H1 (cell line): ENCODE results near the gene SLC6A17. TPM values are rescaled to one million over a fixed set of nuclear protein-coding genes. Genes with fewer than 3 reads are reported as not detected.

ENCODE experiments used
- ATF2 ChIP-seq: IDR thresholded peaks from 2 replicates; pipeline ENCODE4 v1.6.1; 2012; ENCODE audit warnings: low read length, inconsistent platforms
- polyA plus RNA-seq, 7 experiments: library from polyadenylated mRNA; depleted of rRNA in 3 of 7; stranded (reverse) in 5 of 7; unstranded in 2 of 7; fragments of >200 nt in 5 of 7; fragments of 200-250 nt in 2 of 7; gene quantifications; 1 replicate in 5 of 7; 2 replicates in 1 of 7; 4 replicates in 1 of 7; pipeline versions ENCODE4 v1.2.1 to v1.2.3, GENCODE V29; 2011 to 2013; ENCODE audit warnings: missing spikeins in 2 of 7, mixed read lengths in 2 of 7
- total RNA-seq: library from RNA; stranded (reverse); fragmentation: NEBNext Ultra II Directional; extraction: Animal tissue kit (Norgen Biotek cat#: 25700); gene quantifications from 2 replicates; pipeline ENCODE4 v1.2.1, GENCODE V29; 2021

Gene SLC6A17
- total and polyA plus RNA-seq, 2 of the 8 experiments (the other 6 are each of a cell fraction or from before 2014, with no cell fraction given) = 0.15 to 0.28 TPM

GRCh38 chr1:110114173-110114572, 36.1 kb upstream of the SLC6A17 start (continued):
- TF ChIP-seq ATF2 = no peak
